Panc1 (cell line): ENCODE results near the gene CCDC18.

Experiments used
- POLR2AphosphoS5 ChIP-seq: IDR thresholded peaks from 2 replicates; pipeline ENCODE4 v1.6.1; 2012; ENCODE audit warnings: mild to moderate bottlenecking, low read depth, low read length, moderate library complexity
- SIN3A ChIP-seq: IDR thresholded peaks from 2 replicates; pipeline ENCODE4 v1.6.1; 2012; ENCODE audit warnings: low read depth, mild to moderate bottlenecking, low read length, moderate library complexity, borderline replicate concordance; ENCODE audit not compliant: insufficient read depth
- TF ChIP-seq, protein P1 (sequence below): fragments of 450-650 bp; IDR thresholded peaks from 2 replicates; pipeline ENCODE4 v1.5.1; 2017; ENCODE audit warnings: mild to moderate bottlenecking

DNA sequence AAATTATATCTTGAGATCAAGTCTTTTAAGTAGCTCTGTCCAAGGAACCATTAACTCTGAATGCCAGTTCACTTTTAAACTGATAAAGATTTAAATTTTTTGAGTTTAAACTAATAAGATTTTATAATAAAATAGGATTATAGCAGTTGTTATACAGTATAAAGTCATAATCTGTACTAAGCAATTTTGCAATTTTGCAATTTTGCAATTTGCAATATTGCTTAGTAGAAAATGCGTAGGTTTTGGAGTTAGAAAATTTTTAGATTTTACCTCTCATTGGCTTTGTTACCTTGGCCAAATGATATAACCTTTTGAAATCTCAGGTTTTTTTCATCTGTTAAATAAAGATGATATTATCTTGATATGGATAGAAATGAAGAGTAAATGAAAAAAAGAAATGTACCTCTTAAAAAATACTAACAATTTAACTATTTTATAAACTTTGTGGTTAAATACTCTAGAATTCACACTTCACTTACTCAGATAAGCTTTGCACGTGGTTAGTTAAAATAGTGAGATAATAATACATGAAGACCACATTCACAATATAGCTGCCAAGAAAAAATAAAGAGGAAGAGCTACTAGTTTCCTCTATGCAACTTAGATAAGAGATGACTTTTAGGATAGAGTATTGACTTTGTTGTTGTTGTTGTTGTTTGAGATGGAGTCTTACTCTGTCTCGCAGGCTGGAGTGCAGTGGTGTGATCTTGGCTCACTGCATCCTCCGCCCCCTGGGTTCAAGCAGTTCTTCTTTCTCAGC, 13.9 kb downstream of the CCDC18 start:
- TF ChIP-seq, protein P1, sequence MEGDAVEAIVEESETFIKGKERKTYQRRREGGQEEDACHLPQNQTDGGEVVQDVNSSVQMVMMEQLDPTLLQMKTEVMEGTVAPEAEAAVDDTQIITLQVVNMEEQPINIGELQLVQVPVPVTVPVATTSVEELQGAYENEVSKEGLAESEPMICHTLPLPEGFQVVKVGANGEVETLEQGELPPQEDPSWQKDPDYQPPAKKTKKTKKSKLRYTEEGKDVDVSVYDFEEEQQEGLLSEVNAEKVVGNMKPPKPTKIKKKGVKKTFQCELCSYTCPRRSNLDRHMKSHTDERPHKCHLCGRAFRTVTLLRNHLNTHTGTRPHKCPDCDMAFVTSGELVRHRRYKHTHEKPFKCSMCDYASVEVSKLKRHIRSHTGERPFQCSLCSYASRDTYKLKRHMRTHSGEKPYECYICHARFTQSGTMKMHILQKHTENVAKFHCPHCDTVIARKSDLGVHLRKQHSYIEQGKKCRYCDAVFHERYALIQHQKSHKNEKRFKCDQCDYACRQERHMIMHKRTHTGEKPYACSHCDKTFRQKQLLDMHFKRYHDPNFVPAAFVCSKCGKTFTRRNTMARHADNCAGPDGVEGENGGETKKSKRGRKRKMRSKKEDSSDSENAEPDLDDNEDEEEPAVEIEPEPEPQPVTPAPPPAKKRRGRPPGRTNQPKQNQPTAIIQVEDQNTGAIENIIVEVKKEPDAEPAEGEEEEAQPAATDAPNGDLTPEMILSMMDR = no peak
- TF ChIP-seq POLR2AphosphoS5 = no peak
- no peak for TF ChIP-seq SIN3A
